HepG2 (cell line): ENCODE results near the gene SLC2A11. TPM values are rescaled to one million over a fixed set of nuclear protein-coding genes. Genes with fewer than 3 reads are reported as not detected.

Experiments
- BORCS8-MEF2B ChIP-seq: sonication (generic); formaldehyde crosslinking; IDR thresholded peaks from 2 replicates; pipeline ENCODE4 v1.8.0; 2022; ENCODE audit warnings: mild to moderate bottlenecking, missing genetic modification reagents
- CBX2 ChIP-seq, 2 experiments: fragments of 200-600 bp in 1 of 2; sonication (generic); formaldehyde crosslinking in 1 of 2; IDR thresholded peaks; 2 replicates each; pipeline versions ENCODE4 v1.7.0 to v1.8.1; 2018 to 2022; ENCODE audit warnings: low read depth in 2 of 2, low read length in 1 of 2, mild to moderate bottlenecking in 1 of 2, missing genetic modification reagents in 1 of 2
- CENPX ChIP-seq: sonication (generic); formaldehyde crosslinking; IDR thresholded peaks from 2 replicates; pipeline ENCODE4 v1.9.0; 2021; ENCODE audit warnings: mild to moderate bottlenecking, missing genetic modification reagents, moderate library complexity
- DNMT1 ChIP-seq: sonication (generic); formaldehyde crosslinking; IDR thresholded peaks from 2 replicates; pipeline ENCODE4 v1.5.1; 2020; ENCODE audit warnings: mild to moderate bottlenecking, missing genetic modification reagents
- EED ChIP-seq: sonication (generic); formaldehyde crosslinking; IDR thresholded peaks from 2 replicates; pipeline ENCODE4 v1.5.0; 2020; ENCODE audit warnings: mild to moderate bottlenecking, missing genetic modification reagents
- HMG20B ChIP-seq: conservative IDR thresholded peaks from 2 replicates; pipeline ENCODE4 v1.6.1; 2016; ENCODE audit warnings: missing genetic modification reagents, missing compliant biosample characterization
- JDP2 ChIP-seq: sonication (generic); formaldehyde crosslinking; IDR thresholded peaks from 2 replicates; pipeline ENCODE4 v1.8.1; 2022; ENCODE audit warnings: missing genetic modification reagents, borderline replicate concordance
- MED1 ChIP-seq: sonication (generic); formaldehyde crosslinking; IDR thresholded peaks from 2 replicates; pipeline ENCODE4 v1.4.0; 2020; ENCODE audit warnings: missing genetic modification reagents
- MEIS2 ChIP-seq: sonication (generic); formaldehyde crosslinking; IDR thresholded peaks from 2 replicates; pipeline ENCODE4 v1.9.0; 2021; ENCODE audit warnings: mild to moderate bottlenecking, missing genetic modification reagents
- MZF1 ChIP-seq: sonication (generic); formaldehyde crosslinking; IDR thresholded peaks from 2 replicates; pipeline ENCODE4 v1.8.1; 2023; ENCODE audit warnings: mild to moderate bottlenecking, missing genetic modification reagents, borderline replicate concordance
- POLR2G ChIP-seq: fragments of 200-400 bp; formaldehyde crosslinking; IDR thresholded peaks from 2 replicates; pipeline ENCODE4 v1.6.1; 2018; ENCODE audit warnings: mild to moderate bottlenecking, low read depth, low read length, moderate library complexity
- RFX1 ChIP-seq: fragments of 450-650 bp; IDR thresholded peaks from 2 replicates; pipeline ENCODE4 v1.6.1; 2017
- SNRNP70 ChIP-seq: fragments of 200-400 bp; formaldehyde crosslinking; IDR thresholded peaks from 2 replicates; pipeline ENCODE4 v1.6.1; 2017; ENCODE audit warnings: mild to moderate bottlenecking, low read depth, low read length, moderate library complexity
- ZEB1 ChIP-seq: IDR thresholded peaks from 2 replicates; pipeline ENCODE4 v1.6.1; 2012; ENCODE audit warnings: mild to moderate bottlenecking, low read depth, inconsistent platforms; ENCODE audit not compliant: insufficient replicate concordance
- ZNF598 ChIP-seq: sonication (generic); formaldehyde crosslinking; IDR thresholded peaks from 2 replicates; pipeline ENCODE4 v1.5.1; 2020; ENCODE audit warnings: mild to moderate bottlenecking, missing genetic modification reagents, borderline replicate concordance
- ZNF75D ChIP-seq: sonication (generic); formaldehyde crosslinking; IDR thresholded peaks from 2 replicates; pipeline ENCODE4 v1.8.1; 2023; ENCODE audit warnings: missing genetic modification reagents, mild to moderate bottlenecking, borderline replicate concordance
- polyA plus RNA-seq, 8 experiments: library from polyadenylated mRNA; depleted of rRNA in 3 of 8; stranded (reverse) in 7 of 8; unstranded in 1 of 8; fragments of >200 nt; fragmentation: Illumina TruSeq in 4 of 8; extraction: Trizol in 4 of 8; gene quantifications; 2 replicates each; pipeline versions ENCODE4 v1.2.1 to v1.2.3, GENCODE V29; 2011 to 2016; ENCODE audit warnings: low read depth in 4 of 8, missing spikeins in 1 of 8, mixed read lengths in 1 of 8; ENCODE audit not compliant: insufficient read depth in 1 of 8
- total RNA-seq, 5 experiments: library from RNA; depleted of rRNA; stranded (reverse); fragments of >200 nt; fragmentation: Illumina TruSeq; extraction: Trizol; gene quantifications; 2 replicates each; pipeline ENCODE4 v1.2.3, GENCODE V29; 2016; ENCODE audit warnings: low read depth in 1 of 5
- TF ChIP-seq, protein P1 (sequence below): sonication (generic); formaldehyde crosslinking; IDR thresholded peaks from 2 replicates; pipeline ENCODE4 v1.8.1; 2023; ENCODE audit warnings: missing genetic modification reagents, inconsistent platforms, borderline replicate concordance
- TF ChIP-seq, protein P2 (sequence below): sonication (generic); formaldehyde crosslinking; IDR thresholded peaks from 2 replicates; pipeline ENCODE4 v1.4.0; 2020; ENCODE audit warnings: low read depth, mild to moderate bottlenecking, missing genetic modification reagents
- TF ChIP-seq, protein P3 (sequence below): sonication (generic); formaldehyde crosslinking; IDR thresholded peaks from 2 replicates; pipeline ENCODE4; 2020; ENCODE audit warnings: missing genetic modification reagents, mild to moderate bottlenecking, borderline replicate concordance
- TF ChIP-seq, protein P4 (sequence below): sonication (generic); formaldehyde crosslinking; IDR thresholded peaks from 2 replicates; pipeline ENCODE4 v1.5.1; 2020; ENCODE audit warnings: missing genetic modification reagents, mild to moderate bottlenecking, borderline replicate concordance
- TF ChIP-seq, protein P5 (sequence below): sonication (generic); formaldehyde crosslinking; IDR thresholded peaks from 2 replicates; pipeline ENCODE4 v1.4.0; 2020; ENCODE audit warnings: missing genetic modification reagents

The SLC2A11 gene
- total and polyA plus RNA-seq, 2 of the 13 experiments (the other 11 are each of a cell fraction or from before 2014, with no cell fraction given) = 15.2 to 15.4 TPM

DNA sequence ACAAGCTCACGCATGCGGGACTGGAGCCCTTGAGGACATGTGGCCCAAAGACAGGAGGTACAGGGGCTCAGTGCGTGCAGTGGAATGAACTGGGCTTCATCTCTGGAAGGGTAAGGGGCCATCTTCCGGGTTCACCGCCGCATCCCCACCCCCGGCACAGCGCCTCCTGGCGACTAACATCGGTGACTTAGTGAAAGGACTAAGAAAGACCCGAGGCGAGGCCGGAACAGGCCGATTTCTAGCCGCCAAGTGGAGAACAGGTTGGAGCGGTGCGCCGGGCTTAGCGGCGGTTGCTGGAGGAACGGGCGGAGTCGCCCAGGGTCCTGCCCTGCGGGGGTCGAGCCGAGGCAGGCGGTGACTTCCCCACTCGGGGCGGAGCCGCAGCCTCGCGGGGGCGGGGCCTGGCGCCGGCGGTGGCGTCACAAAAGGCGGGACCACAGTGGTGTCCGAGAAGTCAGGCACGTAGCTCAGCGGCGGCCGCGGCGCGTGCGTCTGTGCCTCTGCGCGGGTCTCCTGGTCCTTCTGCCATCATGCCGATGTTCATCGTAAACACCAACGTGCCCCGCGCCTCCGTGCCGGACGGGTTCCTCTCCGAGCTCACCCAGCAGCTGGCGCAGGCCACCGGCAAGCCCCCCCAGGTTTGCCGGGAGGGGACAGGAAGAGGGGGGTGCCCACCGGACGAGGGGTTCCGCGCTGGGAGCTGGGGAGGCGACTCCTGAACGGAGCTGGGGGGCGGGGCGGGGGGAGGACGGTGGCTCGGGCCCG is 36.5 kb downstream of the SLC2A11 start, which contains the start of gene MIF (continued):
- no peak for TF ChIP-seq SNRNP70
- TF ChIP-seq CBX2 (IDR thresholded peaks at IDR 0.05; ENCODE audit: low read depth, low read length) = no peak
- TF ChIP-seq CBX2 (CRISPR knock-in tag; IDR thresholded peaks at IDR 0.05; ENCODE audit: low read depth) = peak; percentile 75; the same call in 1 of the 2 replicates
- TF ChIP-seq, protein P1, sequence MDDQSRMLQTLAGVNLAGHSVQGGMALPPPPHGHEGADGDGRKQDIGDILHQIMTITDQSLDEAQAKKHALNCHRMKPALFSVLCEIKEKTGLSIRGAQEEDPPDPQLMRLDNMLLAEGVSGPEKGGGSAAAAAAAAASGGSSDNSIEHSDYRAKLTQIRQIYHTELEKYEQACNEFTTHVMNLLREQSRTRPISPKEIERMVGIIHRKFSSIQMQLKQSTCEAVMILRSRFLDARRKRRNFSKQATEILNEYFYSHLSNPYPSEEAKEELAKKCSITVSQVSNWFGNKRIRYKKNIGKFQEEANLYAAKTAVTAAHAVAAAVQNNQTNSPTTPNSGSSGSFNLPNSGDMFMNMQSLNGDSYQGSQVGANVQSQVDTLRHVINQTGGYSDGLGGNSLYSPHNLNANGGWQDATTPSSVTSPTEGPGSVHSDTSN (CRISPR knock-in tag) = no peak
- no peak for TF ChIP-seq ZNF598
- no peak for TF ChIP-seq CENPX (CRISPR knock-in tag)
- TF ChIP-seq, protein P2, sequence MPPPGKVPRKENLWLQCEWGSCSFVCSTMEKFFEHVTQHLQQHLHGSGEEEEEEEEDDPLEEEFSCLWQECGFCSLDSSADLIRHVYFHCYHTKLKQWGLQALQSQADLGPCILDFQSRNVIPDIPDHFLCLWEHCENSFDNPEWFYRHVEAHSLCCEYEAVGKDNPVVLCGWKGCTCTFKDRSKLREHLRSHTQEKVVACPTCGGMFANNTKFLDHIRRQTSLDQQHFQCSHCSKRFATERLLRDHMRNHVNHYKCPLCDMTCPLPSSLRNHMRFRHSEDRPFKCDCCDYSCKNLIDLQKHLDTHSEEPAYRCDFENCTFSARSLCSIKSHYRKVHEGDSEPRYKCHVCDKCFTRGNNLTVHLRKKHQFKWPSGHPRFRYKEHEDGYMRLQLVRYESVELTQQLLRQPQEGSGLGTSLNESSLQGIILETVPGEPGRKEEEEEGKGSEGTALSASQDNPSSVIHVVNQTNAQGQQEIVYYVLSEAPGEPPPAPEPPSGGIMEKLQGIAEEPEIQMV (CRISPR knock-in tag) = no peak
- peak; percentile 83 for TF ChIP-seq MED1 (CRISPR knock-in tag)
- peak; percentile 27; the same call in 1 of the 2 replicates for TF ChIP-seq JDP2 (CRISPR knock-in tag)
- no peak; the same call in 1 of the 2 replicates for TF ChIP-seq HMG20B (CRISPR knock-in tag)
- TF ChIP-seq, protein P3, sequence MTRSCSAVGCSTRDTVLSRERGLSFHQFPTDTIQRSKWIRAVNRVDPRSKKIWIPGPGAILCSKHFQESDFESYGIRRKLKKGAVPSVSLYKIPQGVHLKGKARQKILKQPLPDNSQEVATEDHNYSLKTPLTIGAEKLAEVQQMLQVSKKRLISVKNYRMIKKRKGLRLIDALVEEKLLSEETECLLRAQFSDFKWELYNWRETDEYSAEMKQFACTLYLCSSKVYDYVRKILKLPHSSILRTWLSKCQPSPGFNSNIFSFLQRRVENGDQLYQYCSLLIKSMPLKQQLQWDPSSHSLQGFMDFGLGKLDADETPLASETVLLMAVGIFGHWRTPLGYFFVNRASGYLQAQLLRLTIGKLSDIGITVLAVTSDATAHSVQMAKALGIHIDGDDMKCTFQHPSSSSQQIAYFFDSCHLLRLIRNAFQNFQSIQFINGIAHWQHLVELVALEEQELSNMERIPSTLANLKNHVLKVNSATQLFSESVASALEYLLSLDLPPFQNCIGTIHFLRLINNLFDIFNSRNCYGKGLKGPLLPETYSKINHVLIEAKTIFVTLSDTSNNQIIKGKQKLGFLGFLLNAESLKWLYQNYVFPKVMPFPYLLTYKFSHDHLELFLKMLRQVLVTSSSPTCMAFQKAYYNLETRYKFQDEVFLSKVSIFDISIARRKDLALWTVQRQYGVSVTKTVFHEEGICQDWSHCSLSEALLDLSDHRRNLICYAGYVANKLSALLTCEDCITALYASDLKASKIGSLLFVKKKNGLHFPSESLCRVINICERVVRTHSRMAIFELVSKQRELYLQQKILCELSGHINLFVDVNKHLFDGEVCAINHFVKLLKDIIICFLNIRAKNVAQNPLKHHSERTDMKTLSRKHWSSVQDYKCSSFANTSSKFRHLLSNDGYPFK (CRISPR knock-in tag) = no peak; the same call in 1 of the 2 replicates
- TF ChIP-seq, protein P4, sequence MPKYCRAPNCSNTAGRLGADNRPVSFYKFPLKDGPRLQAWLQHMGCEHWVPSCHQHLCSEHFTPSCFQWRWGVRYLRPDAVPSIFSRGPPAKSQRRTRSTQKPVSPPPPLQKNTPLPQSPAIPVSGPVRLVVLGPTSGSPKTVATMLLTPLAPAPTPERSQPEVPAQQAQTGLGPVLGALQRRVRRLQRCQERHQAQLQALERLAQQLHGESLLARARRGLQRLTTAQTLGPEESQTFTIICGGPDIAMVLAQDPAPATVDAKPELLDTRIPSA = 0 out of 2 replicates have a peak, but pooled peaks have one; percentile 78
- TF ChIP-seq EED (CRISPR knock-in tag) = no peak
- TF ChIP-seq DNMT1 (CRISPR knock-in tag) = no peak
- TF ChIP-seq MEIS2 = peak; percentile 41; the same call in 1 of the 2 replicates
- TF ChIP-seq BORCS8-MEF2B (CRISPR knock-in tag) = peak; percentile 80; the same call in 1 of the 2 replicates
- TF ChIP-seq MZF1 (CRISPR knock-in tag) = no peak
- TF ChIP-seq, protein P5, sequence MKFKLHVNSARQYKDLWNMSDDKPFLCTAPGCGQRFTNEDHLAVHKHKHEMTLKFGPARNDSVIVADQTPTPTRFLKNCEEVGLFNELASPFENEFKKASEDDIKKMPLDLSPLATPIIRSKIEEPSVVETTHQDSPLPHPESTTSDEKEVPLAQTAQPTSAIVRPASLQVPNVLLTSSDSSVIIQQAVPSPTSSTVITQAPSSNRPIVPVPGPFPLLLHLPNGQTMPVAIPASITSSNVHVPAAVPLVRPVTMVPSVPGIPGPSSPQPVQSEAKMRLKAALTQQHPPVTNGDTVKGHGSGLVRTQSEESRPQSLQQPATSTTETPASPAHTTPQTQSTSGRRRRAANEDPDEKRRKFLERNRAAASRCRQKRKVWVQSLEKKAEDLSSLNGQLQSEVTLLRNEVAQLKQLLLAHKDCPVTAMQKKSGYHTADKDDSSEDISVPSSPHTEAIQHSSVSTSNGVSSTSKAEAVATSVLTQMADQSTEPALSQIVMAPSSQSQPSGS (CRISPR knock-in tag) = no peak
- TF ChIP-seq ZNF75D = no peak
- peak; percentile 68 for TF ChIP-seq RFX1
- TF ChIP-seq ZEB1 = no peak
- TF ChIP-seq POLR2G = peak; percentile 93
